Central memory CD4-positive, alpha-beta T cell (primary cell): ENCODE results near the gene FOXB2.
"Not testable (repeated sequence)": the region's sequence is repeated elsewhere in the genome, so short reads cannot be mapped to it uniquely, and the experiment has no call there.

Experiments
- DNase-seq: peaks from one replicate; pipeline ENCODE4 v3.0.0; 2022

Gene FOXB2

GRCh38 chr9:77016526-77017504, 2.6 kb upstream of the FOXB2 start:
- DNase-seq = no peak

DNA sequence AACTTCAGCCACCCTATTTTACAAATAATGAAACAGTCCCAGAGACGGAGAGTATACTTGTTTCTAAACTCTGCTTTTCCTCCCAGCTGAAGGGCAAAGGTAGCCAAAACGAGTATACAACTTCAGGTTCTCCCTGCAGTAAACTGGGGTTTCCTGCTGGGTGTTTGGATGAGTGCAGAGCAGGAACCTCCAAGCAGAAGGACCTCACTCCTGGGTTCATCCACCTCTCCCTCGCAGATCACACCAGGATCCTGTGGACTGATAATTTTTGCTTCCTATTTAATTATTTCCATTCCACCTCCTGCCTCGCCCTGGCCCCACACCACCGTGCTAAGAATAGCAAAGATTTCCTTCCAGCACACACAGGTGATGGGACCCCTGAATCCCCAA, 2.0 kb upstream of the FOXB2 start:
- no peak for DNase-seq

GRCh38 chr9:77018058-77018968, 1.1 kb upstream of the FOXB2 start:
- no peak for DNase-seq

DNA sequence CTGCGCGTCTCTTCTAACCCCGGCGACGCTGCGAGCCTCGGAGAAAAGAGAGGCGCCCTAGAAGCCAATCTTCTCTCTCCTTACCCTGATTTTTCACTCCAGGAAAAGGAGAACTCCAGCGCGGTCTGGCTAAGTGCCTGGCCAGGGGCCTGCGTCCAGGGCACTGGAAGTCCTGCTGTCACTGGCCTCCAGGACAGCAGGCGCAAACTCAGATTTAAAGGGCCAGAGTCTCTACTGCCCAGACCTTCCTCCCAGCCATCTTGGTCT, 553 bp upstream of the FOXB2 start:
- no peak for DNase-seq

- DNase-seq = no peak
Measured at GRCh38 chr9:77019926-77020412, 514 bp downstream of the FOXB2 start.

DNA sequence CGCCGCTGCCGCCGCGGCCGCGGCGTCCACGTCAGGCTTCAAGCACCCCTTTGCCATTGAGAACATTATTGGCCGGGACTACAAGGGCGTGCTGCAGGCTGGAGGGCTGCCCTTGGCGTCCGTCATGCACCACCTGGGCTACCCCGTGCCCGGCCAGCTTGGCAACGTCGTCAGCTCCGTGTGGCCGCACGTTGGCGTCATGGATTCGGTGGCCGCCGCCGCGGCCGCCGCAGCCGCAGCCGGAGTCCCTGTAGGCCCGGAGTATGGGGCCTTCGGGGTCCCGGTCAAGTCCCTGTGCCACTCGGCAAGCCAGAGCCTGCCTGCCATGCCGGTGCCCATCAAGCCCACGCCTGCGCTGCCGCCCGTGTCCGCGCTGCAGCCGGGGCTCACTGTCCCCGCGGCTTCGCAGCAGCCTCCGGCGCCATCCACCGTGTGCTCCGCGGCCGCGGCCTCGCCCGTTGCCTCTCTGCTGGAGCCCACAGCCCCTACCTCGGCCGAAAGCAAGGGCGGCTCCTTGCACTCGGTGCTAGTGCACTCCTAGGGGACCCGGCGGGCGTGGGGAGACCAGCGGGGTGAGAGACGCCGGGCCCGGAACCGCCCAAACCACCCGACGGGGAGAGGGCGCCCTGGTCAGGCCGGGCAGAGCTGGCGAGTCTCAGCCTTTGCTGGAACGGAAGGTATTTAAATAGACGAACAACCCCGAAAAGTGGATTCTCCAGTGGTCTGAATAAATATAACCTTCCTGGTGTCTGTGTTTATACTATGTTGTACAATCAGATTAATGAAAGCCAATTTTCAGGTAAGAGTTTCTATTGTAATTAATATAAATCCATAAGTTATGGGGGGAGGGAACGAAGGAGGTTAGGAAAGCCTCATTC, 1.2 kb downstream of the FOXB2 start:
- DNase-seq = no peak

GRCh38 chr9:77021291-77021894, 1.9 kb downstream of the FOXB2 start:
- DNase-seq = no peak

DNA sequence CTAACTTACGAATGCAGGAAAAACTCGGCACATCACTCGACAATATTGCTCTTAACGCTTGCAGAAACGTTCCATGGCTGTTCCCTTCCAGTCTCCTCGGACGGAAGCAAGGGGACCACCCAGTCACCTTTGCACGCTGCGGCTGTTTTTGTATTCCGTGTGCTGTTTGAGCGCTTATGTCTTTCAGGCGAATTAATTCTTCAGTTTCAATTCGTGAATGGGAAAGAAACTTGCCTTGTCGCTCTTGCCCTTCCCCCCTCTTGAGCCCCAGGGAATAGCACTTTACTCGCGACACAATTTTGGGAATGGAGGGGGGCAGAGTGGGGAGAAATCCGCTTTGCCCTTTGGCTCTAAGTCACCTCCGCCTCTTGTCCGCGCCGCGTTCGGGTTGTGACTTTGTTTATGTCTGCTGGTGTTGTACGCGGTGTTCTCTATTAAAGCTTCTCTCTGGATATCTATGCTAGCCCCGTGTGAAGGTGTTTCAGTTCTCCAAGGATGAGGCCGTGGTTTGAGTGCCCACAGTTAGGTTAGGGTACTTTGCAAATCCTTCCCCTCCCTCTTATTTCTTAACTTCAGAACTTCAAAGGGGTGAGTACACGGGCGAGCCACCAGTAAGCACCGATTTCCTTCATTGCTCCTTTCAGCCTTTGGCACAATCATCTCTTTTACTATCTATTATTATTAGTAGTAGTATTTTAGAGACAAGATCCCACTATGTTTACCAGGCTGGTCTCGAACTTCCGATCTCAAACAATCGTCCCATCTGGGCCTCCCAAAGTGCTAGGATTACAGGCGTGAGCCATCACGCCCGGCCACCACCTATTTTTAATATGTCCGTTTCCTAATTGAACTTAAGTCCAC, 2.7 kb downstream of the FOXB2 start:
- DNase-seq = no peak

DNA sequence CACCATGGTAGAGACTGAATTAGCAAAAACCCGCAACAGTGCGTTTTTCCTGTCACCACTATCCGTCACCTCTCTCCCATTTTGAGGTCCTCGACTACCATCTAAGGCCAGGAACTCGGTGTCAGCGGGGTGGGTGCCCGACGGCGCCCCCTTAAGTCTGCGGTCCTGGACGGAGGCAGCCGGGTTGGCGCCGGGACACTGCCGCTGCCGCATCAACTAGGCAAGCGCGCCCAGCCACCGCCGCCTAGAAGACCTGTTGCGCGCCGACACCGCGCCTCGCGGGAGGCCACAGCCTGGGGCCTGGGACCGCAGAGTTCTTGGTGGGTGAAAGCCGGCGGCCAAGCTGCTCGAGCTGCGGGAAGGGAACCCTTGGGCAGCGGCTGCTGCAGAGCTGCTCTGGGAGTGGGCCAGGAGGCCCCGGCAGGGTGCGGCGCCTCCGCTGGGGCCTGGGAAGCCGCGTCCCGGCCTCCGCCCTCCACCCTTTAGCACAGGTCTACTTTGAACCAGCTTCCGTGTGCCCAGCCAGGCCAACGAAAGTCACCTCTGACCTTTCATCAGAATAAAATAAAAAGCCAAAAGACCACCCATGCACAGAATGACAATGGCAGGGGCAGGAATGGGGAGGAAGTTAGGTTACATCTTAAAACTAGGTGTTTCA, 3.5 kb downstream of the FOXB2 start:
- no peak for DNase-seq

GRCh38 chr9:77023726-77024125, 4.3 kb downstream of the FOXB2 start:
- DNase-seq = no peak

DNA sequence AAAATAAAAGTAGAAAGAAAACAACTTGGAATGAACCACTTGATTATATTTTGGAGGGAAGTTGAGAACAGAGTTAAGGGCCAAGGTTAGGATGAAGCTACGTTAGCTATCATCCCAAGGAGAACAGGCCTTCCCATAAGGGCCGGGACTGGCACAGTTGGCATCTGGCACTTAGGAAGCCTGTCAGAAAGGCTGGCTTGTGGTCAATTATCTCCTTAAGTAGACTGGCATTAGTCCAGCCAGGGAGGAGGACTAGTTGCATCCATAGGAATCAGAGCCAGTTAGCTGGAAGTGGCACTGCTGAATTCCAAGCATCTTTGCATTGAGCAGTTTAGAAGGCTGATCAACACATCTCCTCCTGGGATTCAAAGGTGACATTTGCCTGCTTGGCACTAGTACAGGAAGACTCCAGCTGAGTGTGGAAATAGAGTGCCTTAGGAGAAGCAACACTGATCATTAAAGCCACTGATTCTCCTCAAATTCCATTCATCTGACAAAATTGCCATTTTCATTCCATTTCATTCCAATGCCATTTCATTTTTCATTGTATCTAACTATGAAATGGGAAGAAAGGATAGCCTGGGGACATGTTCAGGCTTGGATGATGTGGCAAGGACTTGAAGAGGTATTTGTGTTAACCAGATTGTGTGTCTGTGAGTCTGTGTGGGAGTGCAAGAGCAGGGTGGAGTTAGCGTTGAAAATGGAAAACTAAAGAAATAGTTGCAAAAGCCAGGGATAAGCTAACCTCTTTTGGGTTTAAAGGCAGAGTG, 5.5 kb downstream of the FOXB2 start:
- DNase-seq = no peak

- no peak for DNase-seq
Measured at GRCh38 chr9:77028478-77028877, 9.0 kb downstream of the FOXB2 start.

- no peak for DNase-seq
Measured at GRCh38 chr9:77030045-77030444, 10.6 kb downstream of the FOXB2 start.

GRCh38 chr9:77038281-77039036, 19.0 kb downstream of the FOXB2 start:
- DNase-seq = no peak

DNA sequence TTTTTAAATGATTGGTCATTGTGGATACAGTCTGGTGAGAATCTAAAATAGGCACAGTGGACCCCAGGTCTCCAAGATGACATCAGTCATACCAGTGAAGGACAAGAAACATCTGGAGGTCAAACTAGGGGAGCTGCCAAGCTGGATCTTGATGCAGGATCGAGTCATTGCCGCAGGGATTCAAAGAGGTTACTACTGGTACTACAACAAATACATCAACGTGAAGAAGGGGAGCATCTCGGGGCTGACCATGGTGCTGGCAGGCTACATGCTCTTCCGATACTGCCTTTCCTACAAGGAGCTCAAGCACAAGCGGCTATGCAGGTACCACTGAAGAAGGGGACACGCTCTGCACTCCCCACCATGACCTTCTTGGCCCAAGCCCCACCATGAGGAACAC, 20.9 kb downstream of the FOXB2 start:
- no peak for DNase-seq

GRCh38 chr9:77043743-77044142, 24.3 kb downstream of the FOXB2 start:
- DNase-seq = not testable (repeated sequence)

GRCh38 chr9:77060681-77061080, 41.2 kb downstream of the FOXB2 start:
- not testable (repeated sequence) for DNase-seq

- no peak for DNase-seq
Measured at GRCh38 chr9:77063645-77064285, 44.3 kb downstream of the FOXB2 start.

GRCh38 chr9:77066388-77066787, 46.9 kb downstream of the FOXB2 start:
- no peak for DNase-seq
